ENCODE data around the gene NUP210L.
"Not testable (repeated sequence)": the region's sequence is repeated elsewhere in the genome, so short reads cannot be mapped to it uniquely, and the experiment has no call there.

Gene NUP210L

GRCh38 chr1:154000420-154000819 is 154.5 kb downstream of the NUP210L start:
- no peak for DNase-seq (ENCODE audit: extremely low spot score)
- CTCF ChIA-PET, result no interaction called here
- TF ChIP-seq HDGF (IDR thresholded peaks at IDR 0.05; ENCODE audit: borderline replicate concordance), result no peak
- no peak for TF ChIP-seq BHLHE40 (IDR thresholded peaks at IDR 0.05; ENCODE audit: borderline replicate concordance)
- TF ChIP-seq CTBP1 (IDR thresholded peaks at IDR 0.05; ENCODE audit: borderline replicate concordance), result no peak
- POLR2A ChIA-PET, result interaction anchor here (5.6 kb wide), 1 partner anchor 10 kb away, joined by 47 read pairs; the partner anchor contains the start of gene RPS27

GRCh38 chr1:153996882-153997281 is 158.0 kb downstream of the NUP210L start:
- CTCF ChIA-PET, result interaction anchor here (0.6 kb wide), 1 partner anchor 23 kb away, joined by 4 read pairs; no protein-coding TSS in a partner anchor
- POLR2A ChIA-PET, result not testable (repeated sequence)

GRCh38 chr1:153995640-153996039 is 159.2 kb downstream of the NUP210L start:
- TF ChIP-seq CTBP1 (IDR thresholded peaks at IDR 0.05; ENCODE audit: borderline replicate concordance), result no peak
- TF ChIP-seq FOXM1 (IDR thresholded peaks at IDR 0.05; ENCODE audit: borderline replicate concordance), result no peak
- TF ChIP-seq TARDBP (IDR thresholded peaks at IDR 0.05), result no peak
- no peak for TF ChIP-seq BHLHE40 (IDR thresholded peaks at IDR 0.05; ENCODE audit: borderline replicate concordance)
- no peak for TF ChIP-seq SP1 (IDR thresholded peaks at IDR 0.05)
- TF ChIP-seq L3MBTL2 (conservative IDR thresholded peaks at IDR 0.05), result no peak
- no peak for TF ChIP-seq ELF4 (IDR thresholded peaks at IDR 0.05)
- TF ChIP-seq ZNF384 (IDR thresholded peaks at IDR 0.05), result no peak
- no peak for TF ChIP-seq FOXK2 (IDR thresholded peaks at IDR 0.05)
- no peak for TF ChIP-seq LEF1 (IDR thresholded peaks at IDR 0.05; ENCODE audit: borderline replicate concordance)
- no peak for TF ChIP-seq ARNT (IDR thresholded peaks at IDR 0.05)
- no peak for TF ChIP-seq PKNOX1 (IDR thresholded peaks at IDR 0.05)
- no peak for TF ChIP-seq FOXA1 (IDR thresholded peaks at IDR 0.05)
- no peak for TF ChIP-seq HDGF (IDR thresholded peaks at IDR 0.05; ENCODE audit: borderline replicate concordance)
- TF ChIP-seq NFRKB (IDR thresholded peaks at IDR 0.05), result no peak
- TF ChIP-seq SUZ12 (IDR thresholded peaks at IDR 0.05), result no peak
- DNase-seq (ENCODE audit: extremely low spot score), result no peak
- POLR2A ChIA-PET, result interaction anchor here (0.6 kb wide), 1 partner anchor 172 kb away, joined by 3 read pairs; no protein-coding TSS in a partner anchor
- CTCF ChIA-PET, result no interaction called here

More at GRCh38 chr1:153996882-153997281, 158.0 kb downstream of the NUP210L start:
- DNase-seq (ENCODE audit: extremely low spot score), result not testable (repeated sequence)

- POLR2A ChIA-PET, result interaction anchor here (0.5 to 1.4 kb wide), 4 partner anchors 9 to 323 kb away, joined by 3 to 4 read pairs (median 3); partner anchors contain the start of gene RAB13
- CTCF ChIA-PET, result no interaction called here
- DNase-seq (ENCODE audit: extremely low spot score), result no peak
- no peak for TF ChIP-seq PKNOX1 (IDR thresholded peaks at IDR 0.05)
- no peak for TF ChIP-seq SUZ12 (IDR thresholded peaks at IDR 0.05)
Measured at GRCh38 chr1:153995202-153995601, 159.7 kb downstream of the NUP210L start.

- TF ChIP-seq TARDBP (IDR thresholded peaks at IDR 0.05), result no peak
- TF ChIP-seq BHLHE40 (IDR thresholded peaks at IDR 0.05; ENCODE audit: borderline replicate concordance), result 0 out of 2 replicates have a peak, but pooled peaks have one; percentile 10
- CTCF ChIA-PET, result no interaction called here
- DNase-seq (ENCODE audit: extremely low spot score), result no peak
- POLR2A ChIA-PET, result interaction anchor here (0.9 to 3.3 kb wide), 12 partner anchors 9 to 447 kb away, joined by 3 to 48 read pairs (median 5); partner anchors contain the start of genes CREB3L4, CRTC2, SLC39A1 and TPM3
Measured at GRCh38 chr1:153991806-153992205, 163.1 kb downstream of the NUP210L start.

GRCh38 chr1:153991151-153991630 is 163.7 kb downstream of the NUP210L start:
- ChIA-PET CTCF (no interaction called here), POLR2A (interaction anchor here (0.9 to 7.2 kb wide), 34 partner anchors 10 to 446 kb away, joined by 3 to 106 read pairs (median 6); partner anchors contain the start of genes CHTOP, CREB3L4, CRTC2 and DENND4B)
- TF ChIP-seq TARDBP (IDR thresholded peaks at IDR 0.05), result no peak
- TF ChIP-seq BHLHE40 (IDR thresholded peaks at IDR 0.05; ENCODE audit: borderline replicate concordance), result no peak
- TF ChIP-seq CTBP1 (IDR thresholded peaks at IDR 0.05; ENCODE audit: borderline replicate concordance), result no peak
- TF ChIP-seq ELF4 (IDR thresholded peaks at IDR 0.05), result no peak
- TF ChIP-seq LEF1 (IDR thresholded peaks at IDR 0.05; ENCODE audit: borderline replicate concordance), result no peak
- TF ChIP-seq HDGF (IDR thresholded peaks at IDR 0.05; ENCODE audit: borderline replicate concordance), result no peak
- no peak for TF ChIP-seq FOXA1 (IDR thresholded peaks at IDR 0.05)
- no peak for TF ChIP-seq SUZ12 (IDR thresholded peaks at IDR 0.05)
- TF ChIP-seq PKNOX1 (IDR thresholded peaks at IDR 0.05), result no peak
- TF ChIP-seq ARNT (IDR thresholded peaks at IDR 0.05), result no peak
- TF ChIP-seq SP1 (IDR thresholded peaks at IDR 0.05), result no peak
- no peak for TF ChIP-seq ZNF384 (IDR thresholded peaks at IDR 0.05)
- TF ChIP-seq FOXK2 (IDR thresholded peaks at IDR 0.05), result no peak
- no peak for TF ChIP-seq L3MBTL2 (conservative IDR thresholded peaks at IDR 0.05)
- TF ChIP-seq FOXM1 (IDR thresholded peaks at IDR 0.05; ENCODE audit: borderline replicate concordance), result no peak
- TF ChIP-seq NFRKB (IDR thresholded peaks at IDR 0.05), result no peak
- DNase-seq (ENCODE audit: extremely low spot score), result no peak

Measured in HEK293T (cell line).